CD4-positive, alpha-beta T cell (primary cell): ENCODE measurements around the gene TATDN2. TPM values are rescaled to one million over a fixed set of nuclear protein-coding genes. Genes with fewer than 3 reads are reported as not detected.

ENCODE experiments used
- ATAC-seq: fragments of 200-7000 bp; cut with Tn5 transposase; one replicate; pipeline ENCODE4 v1.10.0; 2022; ENCODE audit warnings: mild to moderate bottlenecking; ENCODE audit not compliant: poor library complexity
- CTCF ChIA-PET: fragments of 350-600 bp; sonication (Branson Sonifier 250); formaldehyde crosslinking; loops from one replicate; lab custom pipeline; 2021; ENCODE audit warnings: antibody characterized with exemption, inconsistent platforms; lab: Charles Lee
- POLR2A ChIA-PET: fragments of 350-600 bp; sonication (Branson Sonifier 250); formaldehyde crosslinking; loops from one replicate; lab custom pipeline; 2021; ENCODE audit warnings: antibody characterized with exemption, inconsistent platforms; lab: Charles Lee
- DNase-seq, 14 experiments: peaks; one replicate each; pipeline ENCODE4 v3.0.0-alpha.2; 2013 to 2020; ENCODE audit warnings: mixed read lengths in 2 of 14
- H3K27ac ChIP-seq, 2 donors: one replicate each; pipeline versions ENCODE4 v1.5.1 to v1.7.0; 2013; ENCODE audit warnings: low read length in 2 of 2, low read depth in 1 of 2, mild to moderate bottlenecking in 1 of 2
- H3K27me3 ChIP-seq, 2 experiments: 1 replicate in 1 of 2; 2 replicates in 1 of 2; pipeline versions ENCODE4 v1.6.1 to v1.7.0; 2013; ENCODE audit warnings: low read length in 2 of 2, control low read depth in 1 of 2, mild to moderate bottlenecking in 1 of 2, moderate library complexity in 1 of 2; ENCODE audit not compliant: insufficient read depth in 2 of 2, control insufficient read depth in 1 of 2
- H3K36me3 ChIP-seq: one replicate; pipeline ENCODE4 v1.6.1; 2013; ENCODE audit warnings: low read length, control low read depth; ENCODE audit not compliant: insufficient read depth
- H3K4me1 ChIP-seq: one replicate; pipeline ENCODE4 v1.6.1; 2013; ENCODE audit warnings: low read length, control low read depth; ENCODE audit not compliant: insufficient read depth
- H3K4me3 ChIP-seq: one replicate; pipeline ENCODE4 v1.5.1; 2013; ENCODE audit warnings: mild to moderate bottlenecking, low read length, moderate library complexity
- H3K9me3 ChIP-seq, 2 experiments: 1 replicate in 1 of 2; 2 replicates in 1 of 2; pipeline versions ENCODE4 v1.6.1 to v1.7.0; 2013; ENCODE audit warnings: low read length in 2 of 2, mild to moderate bottlenecking in 2 of 2, control low read depth in 1 of 2, moderate library complexity in 1 of 2; ENCODE audit not compliant: control insufficient read depth in 1 of 2, insufficient read depth in 1 of 2
- H3K27ac Mint-ChIP-seq: one replicate; pipeline ENCODE4 v1.8.0; 2020; ENCODE audit warnings: mixed read lengths
- H3K27me3 Mint-ChIP-seq: one replicate; pipeline ENCODE4 v1.8.0; 2021; ENCODE audit warnings: mixed read lengths
- H3K36me3 Mint-ChIP-seq: one replicate; pipeline ENCODE4 v1.8.0; 2021; ENCODE audit warnings: low read depth, mixed read lengths
- H3K4me1 Mint-ChIP-seq: one replicate; pipeline ENCODE4 v1.8.0; 2021; ENCODE audit warnings: low read depth, mixed read lengths
- H3K4me3 Mint-ChIP-seq: one replicate; pipeline ENCODE4 v1.8.0; 2020; ENCODE audit warnings: mild to moderate bottlenecking, mixed read lengths
- H3K9me3 Mint-ChIP-seq: one replicate; pipeline ENCODE4 v1.8.0; 2020; ENCODE audit warnings: mixed read lengths
- intact Hi-C, 2 experiments: fragments of 100-400 bp; cut with DNase I in 1 of 2; cut with micrococcal nuclease in 1 of 2; formaldehyde crosslinking; loops; one replicate each; pipeline versions ENCODE4 v1.15.1 to v1.9.0; 2023 to 2025; cut with DNase I, micrococcal nuclease
- total RNA-seq, 174 experiments: library from RNA in 2 of 174; stranded (reverse) in 2 of 174; gene quantifications; one replicate each; pipeline ENCODE4 v1.2.3 and lab custom pipeline; 2021 to 2026
- TF ChIP-seq, protein P1 (sequence below): fragments of 200-600 bp; IDR thresholded peaks from one replicate; pipeline ENCODE4 v1.8.0; 2022; ENCODE audit warnings: antibody characterized with exemption, mild to moderate bottlenecking

TATDN2 gene
- total RNA-seq, 2 experiments from 2014 or later: 48.7 to 50.2 TPM

DNA sequence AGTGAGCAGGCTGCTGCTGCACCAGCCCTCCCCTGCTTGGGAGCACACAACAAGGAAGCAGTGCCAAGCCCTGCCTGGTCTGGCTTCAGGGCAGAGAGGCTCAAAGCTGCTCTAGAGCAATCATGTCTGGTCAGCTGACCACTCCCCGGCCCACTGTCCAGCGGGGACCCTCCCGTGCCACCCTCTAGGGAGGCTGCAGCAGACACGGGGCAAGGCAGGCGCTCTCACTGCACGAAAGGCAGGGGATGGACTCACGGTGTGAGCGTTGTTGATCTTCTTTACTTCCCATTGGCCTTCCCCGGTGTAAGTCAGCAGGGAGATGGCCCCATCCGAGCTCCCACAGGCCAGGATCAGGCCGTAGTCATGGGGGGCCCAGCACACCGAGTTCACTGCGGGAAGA, 63.5 kb downstream of the TATDN2 start:
- intact Hi-C loops: no loop called here
- H3K36me3 Mint-ChIP-seq: peaks cover 88% of the 10 kb centered on the region
- H3K4me1 ChIP-seq: peaks cover 4% of the 10 kb centered on the region
- CTCF ChIA-PET: no interaction called here
- no peak overlapping the region for H3K27ac Mint-ChIP-seq
- ATAC-seq (no peak), DNase-seq (no peak)
- H3K4me3 ChIP-seq: no peak overlapping the region
- H3K9me3 ChIP-seq: no peaks in the 10 kb centered on the region
- TF ChIP-seq, protein P1, sequence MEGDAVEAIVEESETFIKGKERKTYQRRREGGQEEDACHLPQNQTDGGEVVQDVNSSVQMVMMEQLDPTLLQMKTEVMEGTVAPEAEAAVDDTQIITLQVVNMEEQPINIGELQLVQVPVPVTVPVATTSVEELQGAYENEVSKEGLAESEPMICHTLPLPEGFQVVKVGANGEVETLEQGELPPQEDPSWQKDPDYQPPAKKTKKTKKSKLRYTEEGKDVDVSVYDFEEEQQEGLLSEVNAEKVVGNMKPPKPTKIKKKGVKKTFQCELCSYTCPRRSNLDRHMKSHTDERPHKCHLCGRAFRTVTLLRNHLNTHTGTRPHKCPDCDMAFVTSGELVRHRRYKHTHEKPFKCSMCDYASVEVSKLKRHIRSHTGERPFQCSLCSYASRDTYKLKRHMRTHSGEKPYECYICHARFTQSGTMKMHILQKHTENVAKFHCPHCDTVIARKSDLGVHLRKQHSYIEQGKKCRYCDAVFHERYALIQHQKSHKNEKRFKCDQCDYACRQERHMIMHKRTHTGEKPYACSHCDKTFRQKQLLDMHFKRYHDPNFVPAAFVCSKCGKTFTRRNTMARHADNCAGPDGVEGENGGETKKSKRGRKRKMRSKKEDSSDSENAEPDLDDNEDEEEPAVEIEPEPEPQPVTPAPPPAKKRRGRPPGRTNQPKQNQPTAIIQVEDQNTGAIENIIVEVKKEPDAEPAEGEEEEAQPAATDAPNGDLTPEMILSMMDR: no peak
- no peak overlapping the region for H3K4me3 Mint-ChIP-seq
- no peaks in the 10 kb centered on the region for H3K9me3 Mint-ChIP-seq
- peaks cover 90% of the 10 kb centered on the region for H3K36me3 ChIP-seq
- no peak overlapping the region for H3K27ac ChIP-seq
- POLR2A ChIA-PET: interaction anchor here (0.6 to 0.7 kb wide), 2 partner anchors 9 kb away, joined by 4 read pairs; partner anchors contain the start of gene SEC13
- H3K27me3 ChIP-seq: no peaks in the 10 kb centered on the region
- H3K4me1 Mint-ChIP-seq: peaks cover 7% of the 10 kb centered on the region
- H3K27me3 Mint-ChIP-seq: no peaks in the 10 kb centered on the region

DNA sequence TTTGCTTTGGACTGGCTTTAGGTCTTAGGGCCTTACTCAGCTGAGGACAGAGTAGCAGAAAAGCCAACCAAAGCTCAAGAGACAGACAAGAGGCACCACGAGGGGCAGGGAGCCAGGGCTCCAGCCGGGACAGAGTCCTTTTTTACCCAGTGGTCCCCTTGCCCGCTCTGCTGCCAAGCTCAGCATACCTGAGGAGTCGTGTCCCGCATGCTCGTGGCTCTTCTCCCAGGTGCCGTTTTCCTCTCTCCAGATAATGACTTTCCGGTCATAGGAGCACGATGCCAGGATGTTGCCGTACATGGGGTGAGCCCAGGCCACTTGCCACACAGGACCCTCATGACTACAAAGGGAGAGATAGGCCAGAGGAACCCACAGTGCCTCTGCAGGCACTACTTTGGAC, 64.1 kb downstream of the TATDN2 start:
- TF ChIP-seq, protein P1: no peak
- Histone ChIP-seq H3K4me1 (peaks cover 6% of the 10 kb centered on the region), H3K27ac (no peak overlapping the region), H3K27me3 (no peaks in the 10 kb centered on the region), H3K4me3 (no peak overlapping the region), H3K9me3 (no peaks in the 10 kb centered on the region), H3K36me3 (peaks cover 90% of the 10 kb centered on the region)
- intact Hi-C loops: no loop called here
- CTCF ChIA-PET: no interaction called here
- Mint-ChIP-seq H3K4me1 (peaks cover 8% of the 10 kb centered on the region), H3K9me3 (no peaks in the 10 kb centered on the region), H3K36me3 (peaks cover 90% of the 10 kb centered on the region), H3K27me3 (no peaks in the 10 kb centered on the region), H3K27ac (no peak overlapping the region), H3K4me3 (no peak overlapping the region)
- DNase-seq: no peak
- ATAC-seq: no peak
- POLR2A ChIA-PET: interaction anchor here (0.6 kb wide), 1 partner anchor 8 kb away, joined by 4 read pairs; no protein-coding TSS in a partner anchor

DNA sequence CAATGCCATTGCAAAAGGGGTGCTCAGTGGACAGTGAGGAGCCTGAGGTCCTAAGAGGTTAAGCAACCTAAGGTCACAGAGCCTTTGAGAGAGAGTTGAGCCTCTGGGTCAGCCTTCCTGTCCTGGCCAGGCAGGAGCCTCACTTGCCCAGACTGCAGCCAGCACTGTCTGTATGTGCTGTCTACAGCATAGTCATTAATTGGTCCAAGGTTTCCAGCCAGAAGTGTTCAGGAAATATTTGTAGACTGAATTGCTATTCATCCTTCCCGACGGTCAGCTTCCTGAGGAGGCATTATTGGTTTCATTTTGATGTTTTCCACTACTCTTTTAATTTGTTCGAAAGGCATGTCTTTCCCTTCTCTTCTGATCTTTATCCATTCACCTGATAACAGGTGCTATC, 64.6 kb downstream of the TATDN2 start:
- no peaks in the 10 kb centered on the region for H3K27me3 Mint-ChIP-seq
- CTCF ChIA-PET: no interaction called here
- H3K9me3 ChIP-seq: no peaks in the 10 kb centered on the region
- H3K36me3 Mint-ChIP-seq: peaks cover 90% of the 10 kb centered on the region
- H3K4me3 Mint-ChIP-seq: no peak overlapping the region
- peaks cover 12% of the 10 kb centered on the region for H3K4me1 Mint-ChIP-seq
- intact Hi-C loops: no loop called here
- peaks cover 6% of the 10 kb centered on the region for H3K4me1 ChIP-seq
- no peak overlapping the region for H3K27ac ChIP-seq
- DNase-seq (no peak), ATAC-seq (no peak)
- H3K36me3 ChIP-seq: peaks cover 90% of the 10 kb centered on the region
- no peaks in the 10 kb centered on the region for H3K27me3 ChIP-seq
- H3K27ac Mint-ChIP-seq: no peak overlapping the region
- no peak overlapping the region for H3K4me3 ChIP-seq
- no peaks in the 10 kb centered on the region for H3K9me3 Mint-ChIP-seq
- POLR2A ChIA-PET: no interaction called here
- TF ChIP-seq, protein P1: no peak
